DMS153 treated with DMSO at 0.1 percent for 48 hours (cell line): ENCODE data around the gene RPLP2.

Source experiments
- DNase-seq: peaks from one replicate; lab custom pipeline; 2025; ENCODE audit not compliant: unreplicated experiment; lab: John Stamatoyannopoulos, UW

The RPLP2 gene

DNA sequence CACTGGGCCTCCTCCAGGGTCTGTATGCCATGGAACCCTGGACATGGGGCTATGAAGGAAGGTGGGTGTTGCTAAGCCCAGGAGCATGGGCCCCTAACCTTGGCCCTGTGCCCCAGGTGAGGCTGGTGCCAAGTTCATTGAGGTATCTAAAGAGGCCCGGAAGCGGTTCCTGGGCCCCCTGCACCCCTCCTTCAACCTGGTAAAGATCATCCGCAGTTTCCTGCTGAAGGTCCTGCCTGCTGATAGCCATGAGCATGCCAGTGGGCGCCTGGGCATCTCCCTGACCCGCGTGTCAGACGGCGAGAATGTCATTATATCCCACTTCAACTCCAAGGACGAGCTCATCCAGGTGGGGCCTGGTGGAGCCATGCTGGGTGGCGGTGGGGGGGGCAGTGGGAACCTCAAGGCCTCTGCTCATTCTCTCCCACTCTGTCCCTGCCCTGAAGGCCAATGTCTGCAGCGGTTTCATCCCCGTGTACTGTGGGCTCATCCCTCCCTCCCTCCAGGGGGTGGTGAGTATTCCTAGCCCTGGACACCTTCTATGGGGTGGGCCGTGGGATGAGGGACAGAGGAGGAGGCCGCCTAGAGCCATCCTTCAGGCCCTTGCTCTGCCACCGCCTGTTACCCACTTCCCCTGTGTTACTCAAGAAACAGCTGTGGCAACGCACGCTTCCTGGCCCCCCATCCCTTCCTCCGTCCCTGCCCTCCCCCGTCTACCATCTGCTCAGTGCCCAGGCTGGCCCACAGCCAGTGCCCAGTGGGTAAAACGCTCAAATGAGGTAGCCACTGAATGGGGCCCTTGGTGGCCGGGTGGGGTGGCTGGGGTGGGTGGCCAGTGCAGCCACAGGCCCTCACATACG, 12.0 kb downstream of the RPLP2 start:
- no peak for DNase-seq

DNA sequence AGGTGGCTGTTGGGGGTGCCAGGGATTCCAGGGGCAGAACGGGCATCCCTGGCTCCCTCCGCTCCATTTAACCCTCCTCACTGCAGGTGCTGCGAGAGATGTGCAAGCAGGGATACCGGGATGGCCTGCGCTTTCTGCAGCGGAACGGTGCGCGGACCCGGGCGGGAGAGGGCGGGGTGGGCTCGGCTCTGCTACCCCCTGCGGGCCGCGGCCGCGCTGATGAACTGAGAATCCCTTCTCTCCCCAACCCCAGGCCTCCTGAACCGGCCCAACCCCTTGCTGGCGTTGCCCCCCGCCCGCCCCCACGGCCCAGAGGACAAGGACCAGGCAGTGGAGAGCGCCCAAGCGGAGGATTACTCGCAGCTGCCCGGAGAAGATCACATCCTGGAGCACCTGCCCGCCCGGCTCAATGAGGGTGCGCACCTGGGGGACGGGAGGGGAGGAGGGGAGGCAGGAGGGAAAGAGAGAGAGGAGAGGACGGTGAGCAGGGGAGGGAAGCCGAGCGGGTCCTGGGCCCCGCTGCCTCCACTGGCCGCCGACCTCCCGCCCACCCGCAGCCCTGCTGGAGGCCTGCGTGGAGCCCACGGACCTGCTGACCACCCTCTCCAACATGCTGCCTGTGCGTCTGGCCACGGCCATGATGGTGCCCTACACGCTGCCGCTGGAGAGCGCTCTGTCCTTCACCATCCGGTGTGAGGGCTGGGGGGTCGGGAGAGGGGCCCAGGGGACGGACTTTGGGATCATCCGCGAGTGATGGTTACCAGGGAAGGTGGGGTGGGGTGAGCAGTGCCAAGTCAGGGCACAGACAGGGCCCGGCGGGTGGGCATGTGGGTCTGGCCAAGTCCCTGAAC, 13.9 kb downstream of the RPLP2 start:
- DNase-seq = peak; percentile 23

DNA sequence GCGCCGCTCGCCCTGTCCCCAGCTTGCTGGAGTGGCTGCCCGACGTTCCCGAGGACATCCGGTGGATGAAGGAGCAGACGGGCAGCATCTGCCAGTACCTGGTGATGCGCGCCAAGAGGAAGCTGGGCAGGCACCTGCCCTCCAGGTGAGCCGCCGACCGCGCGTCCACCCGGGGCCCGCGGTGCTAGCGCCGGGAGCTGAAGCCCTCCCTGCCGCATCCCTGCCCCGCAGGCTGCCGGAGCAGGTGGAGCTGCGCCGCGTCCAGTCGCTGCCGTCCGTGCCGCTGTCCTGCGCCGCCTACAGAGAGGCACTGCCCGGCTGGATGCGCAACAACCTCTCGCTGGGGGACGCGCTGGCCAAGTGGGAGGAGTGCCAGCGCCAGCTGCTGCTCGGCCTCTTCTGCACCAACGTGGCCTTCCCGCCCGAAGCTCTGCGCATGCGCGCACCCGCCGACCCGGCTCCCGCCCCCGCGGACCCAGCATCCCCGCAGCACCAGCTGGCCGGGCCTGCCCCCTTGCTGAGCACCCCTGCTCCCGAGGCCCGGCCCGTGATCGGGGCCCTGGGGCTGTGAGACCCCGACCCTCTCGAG, 14.6 kb downstream of the RPLP2 start:
- peak; percentile 83 for DNase-seq

DNA sequence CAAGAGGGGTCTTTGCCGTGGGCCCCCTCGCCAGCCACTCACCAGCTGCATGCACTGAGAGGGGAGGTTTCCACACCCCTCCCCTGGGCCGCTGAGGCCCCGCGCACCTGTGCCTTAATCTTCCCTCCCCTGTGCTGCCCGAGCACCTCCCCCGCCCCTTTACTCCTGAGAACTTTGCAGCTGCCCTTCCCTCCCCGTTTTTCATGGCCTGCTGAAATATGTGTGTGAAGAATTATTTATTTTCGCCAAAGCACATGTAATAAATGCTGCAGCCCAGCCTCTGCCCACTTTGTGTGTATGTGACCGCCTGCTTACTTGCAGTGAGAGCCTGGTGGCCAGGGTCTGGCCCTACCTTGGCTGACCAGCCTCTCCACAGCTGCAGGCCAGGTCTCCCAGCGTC, 15.2 kb downstream of the RPLP2 start:
- no peak for DNase-seq

DNA sequence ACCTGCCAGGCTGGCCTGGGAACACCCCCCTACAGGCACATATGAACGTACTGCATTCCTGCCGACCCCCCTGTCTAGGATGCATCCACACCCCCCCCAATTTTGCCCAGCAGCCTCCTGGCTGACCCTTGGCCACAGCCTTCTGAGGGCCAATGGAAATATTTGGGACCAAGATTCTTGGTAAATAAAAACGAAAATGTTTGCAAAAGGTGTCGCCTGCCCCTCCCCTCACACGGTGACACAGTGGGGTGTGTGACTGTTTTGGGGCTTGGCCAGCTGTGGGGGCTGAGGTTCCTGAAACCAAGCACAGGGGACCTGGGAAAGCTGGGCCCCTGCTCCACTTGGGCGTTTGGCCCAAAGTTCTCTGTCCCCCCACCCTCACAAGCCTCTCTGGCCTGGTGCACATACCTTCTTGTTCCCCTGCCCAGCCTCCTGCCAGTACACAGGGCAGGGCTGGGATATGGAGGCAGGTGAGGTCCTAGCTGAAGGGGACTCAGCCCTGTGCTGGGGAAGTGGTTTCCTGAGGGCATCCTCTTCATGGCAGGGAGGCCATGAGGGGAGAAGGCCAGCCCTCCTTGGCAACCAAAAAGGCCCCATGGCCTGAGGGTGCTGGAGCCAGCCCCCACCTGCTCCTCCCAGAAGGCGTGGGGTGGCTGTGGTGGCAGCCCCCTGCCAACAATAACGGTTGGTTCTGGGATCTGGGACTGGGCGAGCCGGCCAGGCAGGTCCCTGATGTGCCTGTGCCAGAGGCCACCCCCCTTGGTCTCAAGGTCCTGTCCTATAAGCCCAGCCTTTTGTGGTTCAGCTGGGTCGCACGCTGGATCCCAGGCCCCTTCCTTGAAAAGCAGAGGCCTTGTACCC, 15.8 kb downstream of the RPLP2 start:
- no peak for DNase-seq

DNA sequence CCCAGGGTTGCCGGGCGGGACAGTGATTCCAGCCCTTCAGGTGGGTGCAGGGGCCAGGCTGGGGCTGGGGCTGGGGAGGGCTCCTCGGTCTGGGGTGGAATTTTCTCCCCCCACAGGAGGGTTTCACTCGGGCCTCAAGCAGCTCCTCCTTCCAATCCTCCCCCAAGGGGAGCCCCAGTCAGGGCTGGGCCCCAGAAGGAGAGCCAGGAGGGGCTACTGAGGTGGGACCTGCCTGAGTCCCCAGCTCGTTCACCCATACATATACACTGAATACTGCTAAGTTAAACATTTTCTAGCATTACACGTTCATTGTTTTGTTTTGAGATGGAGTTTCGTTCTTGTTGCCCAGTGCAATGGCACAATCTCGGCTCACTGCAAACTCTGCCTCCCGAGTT, 16.5 kb downstream of the RPLP2 start:
- no peak for DNase-seq

DNA sequence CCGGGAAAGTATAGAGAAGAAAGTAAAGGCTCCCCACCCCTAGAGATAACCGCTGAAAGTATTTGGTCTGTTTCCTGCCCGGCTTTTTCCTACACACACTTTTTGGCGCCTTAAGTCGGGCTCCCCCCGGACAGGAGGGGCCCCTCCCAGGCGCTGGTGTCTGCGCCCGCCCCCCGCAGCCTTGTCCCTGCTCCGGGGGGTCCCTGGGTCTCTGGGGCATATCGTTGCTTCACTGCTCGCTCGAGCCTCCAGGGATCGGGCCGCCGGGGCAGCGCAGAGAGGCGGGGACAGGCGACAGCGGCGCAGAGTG, 17.0 kb downstream of the RPLP2 start:
- no peak for DNase-seq

DNA sequence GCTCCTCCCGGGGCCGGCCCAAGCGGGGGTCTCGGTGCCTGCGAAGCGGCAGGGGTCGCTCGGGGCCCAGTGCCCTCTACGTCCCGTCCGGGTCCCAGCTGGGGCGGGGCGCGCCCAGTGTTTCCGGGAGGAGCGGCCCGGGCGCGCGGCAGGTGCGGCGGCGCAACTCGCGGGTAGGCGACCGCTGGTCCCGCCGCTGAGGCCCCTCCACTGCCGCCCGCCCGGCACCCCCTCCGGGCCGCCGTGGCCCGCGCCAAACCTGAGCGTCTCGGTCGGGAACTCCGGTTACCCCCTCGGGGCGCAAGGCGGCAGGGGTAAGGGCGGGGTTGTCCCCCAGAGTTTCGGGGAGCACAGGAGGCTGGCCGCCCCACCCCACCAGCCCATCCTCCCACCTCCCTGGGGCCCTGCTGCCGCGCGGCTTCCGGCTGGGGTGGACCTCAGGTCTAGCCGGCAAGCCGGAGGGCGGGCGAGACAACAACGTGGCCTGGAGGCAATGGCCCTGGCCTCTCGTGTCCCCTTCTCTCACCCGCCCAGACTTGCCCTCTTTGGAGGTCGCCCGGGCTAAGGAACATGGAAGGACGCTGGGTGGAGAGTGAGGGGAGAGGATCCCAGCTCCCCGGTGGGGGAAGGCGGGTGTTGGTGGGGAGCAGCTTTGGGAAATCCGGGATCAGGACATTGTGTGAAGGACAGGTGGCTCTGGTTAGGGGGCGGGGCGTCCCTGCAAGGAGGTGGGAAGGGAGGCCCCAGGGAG, 17.6 kb downstream of the RPLP2 start:
- DNase-seq = peak; percentile 22

DNA sequence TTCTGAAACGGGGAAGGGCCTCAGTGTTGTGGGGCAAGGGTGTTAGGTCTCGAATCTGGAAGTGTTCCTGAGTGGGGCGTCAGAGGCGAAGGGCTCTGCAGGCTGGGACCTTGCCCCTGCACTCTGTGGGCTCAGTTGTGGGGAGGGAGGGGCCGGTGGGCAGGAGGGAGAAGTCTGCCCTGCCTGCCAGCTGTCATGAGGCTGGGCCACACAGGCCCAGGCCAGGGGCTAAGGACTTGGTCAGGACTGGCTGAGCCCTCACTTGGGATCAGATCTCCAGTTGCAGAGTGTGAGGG, 18.1 kb downstream of the RPLP2 start, which contains the start of gene CRACR2B:
CRACR2B (plus strand) TSS at position 23 of the 296 bp plus-strand sequence. CDS start 689 bp downstream, outside the sequence.
- no peak for DNase-seq

DNA sequence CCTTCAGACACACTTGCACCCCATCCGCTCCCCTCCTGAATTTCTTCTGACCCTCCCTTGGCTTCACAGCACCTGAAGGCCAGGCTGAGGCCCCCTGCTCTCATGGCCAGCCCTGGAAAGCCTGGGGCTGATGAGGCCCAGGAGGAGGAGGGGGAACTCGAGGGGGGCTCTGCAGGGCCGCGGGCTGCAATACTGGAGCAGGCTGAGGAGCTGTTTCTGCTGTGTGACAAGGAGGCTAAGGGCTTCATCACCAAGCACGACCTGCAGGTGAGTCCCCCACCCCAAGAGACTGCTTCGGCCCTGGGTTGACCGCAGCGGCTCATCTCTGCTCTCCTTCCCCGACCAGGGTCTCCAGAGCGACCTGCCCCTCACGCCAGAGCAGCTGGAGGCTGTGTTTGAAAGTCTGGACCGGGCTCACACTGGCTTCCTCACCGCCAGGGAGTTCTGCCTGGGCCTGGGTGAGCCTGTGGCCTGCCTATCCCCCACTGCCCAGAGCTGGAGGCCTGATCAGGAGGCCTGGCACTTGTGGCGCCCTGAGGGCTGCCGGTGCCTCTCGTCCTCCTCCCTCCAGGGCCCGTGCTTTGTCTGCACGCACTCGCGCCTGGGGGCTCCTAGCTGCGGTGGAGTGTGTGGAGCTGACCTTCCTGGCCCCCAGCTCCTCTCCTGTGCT, 18.9 kb downstream of the RPLP2 start:
- DNase-seq = no peak

DNA sequence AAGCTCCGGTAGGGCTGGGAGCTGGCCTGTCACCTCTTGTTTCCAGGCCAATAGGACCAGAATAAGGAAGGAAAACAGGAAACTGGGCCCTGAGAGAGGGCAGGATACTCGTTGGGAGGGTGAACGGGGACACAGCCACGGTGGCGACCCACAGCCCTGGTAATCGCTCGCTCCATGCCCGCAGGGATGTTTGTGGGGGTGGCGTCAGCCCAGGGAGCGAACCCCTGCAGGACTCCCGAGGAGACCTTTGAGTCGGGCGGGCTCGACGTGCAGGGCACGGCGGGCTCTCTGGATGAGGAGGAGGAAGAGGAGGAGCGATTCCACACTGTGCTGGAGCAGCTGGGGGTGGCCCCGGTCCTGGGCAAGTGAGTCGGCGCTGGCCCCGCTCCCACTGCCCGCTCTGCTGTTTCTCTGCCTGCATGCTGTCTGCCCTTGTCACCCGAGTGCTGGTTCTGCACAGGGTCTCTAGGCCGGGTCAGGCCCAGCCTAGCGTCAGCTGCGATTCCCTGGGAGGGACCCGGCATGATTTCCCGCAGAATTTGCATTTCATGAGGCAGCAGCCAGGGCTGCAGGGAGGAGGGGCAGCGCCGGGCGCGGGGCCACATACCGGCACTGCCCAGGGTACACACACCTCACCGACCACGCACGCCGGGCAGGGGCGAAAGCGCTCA, 19.5 kb downstream of the RPLP2 start:
- DNase-seq = peak; percentile 36

DNA sequence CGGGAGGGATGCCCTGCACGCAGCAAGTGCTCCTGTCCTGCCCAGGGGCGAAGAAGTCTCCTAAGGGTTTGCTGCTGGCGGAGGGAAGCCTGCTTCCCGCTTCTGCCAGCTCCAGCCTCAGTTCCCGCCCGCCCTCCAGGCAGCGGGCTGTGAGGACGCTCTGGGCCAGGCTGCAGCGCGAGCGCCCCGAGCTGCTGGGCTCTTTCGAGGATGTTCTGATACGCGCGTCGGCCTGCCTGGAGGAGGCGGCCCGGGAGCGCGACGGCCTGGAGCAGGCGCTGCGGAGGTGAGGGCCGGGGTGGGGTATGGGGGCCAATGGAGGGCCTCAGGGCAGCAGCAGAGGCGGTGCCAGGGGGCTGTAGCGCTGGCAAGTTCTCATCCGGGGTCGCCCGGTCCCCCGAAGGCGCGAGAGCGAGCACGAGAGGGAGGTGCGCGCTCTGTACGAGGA, 20.1 kb downstream of the RPLP2 start:
- DNase-seq = no peak

DNA sequence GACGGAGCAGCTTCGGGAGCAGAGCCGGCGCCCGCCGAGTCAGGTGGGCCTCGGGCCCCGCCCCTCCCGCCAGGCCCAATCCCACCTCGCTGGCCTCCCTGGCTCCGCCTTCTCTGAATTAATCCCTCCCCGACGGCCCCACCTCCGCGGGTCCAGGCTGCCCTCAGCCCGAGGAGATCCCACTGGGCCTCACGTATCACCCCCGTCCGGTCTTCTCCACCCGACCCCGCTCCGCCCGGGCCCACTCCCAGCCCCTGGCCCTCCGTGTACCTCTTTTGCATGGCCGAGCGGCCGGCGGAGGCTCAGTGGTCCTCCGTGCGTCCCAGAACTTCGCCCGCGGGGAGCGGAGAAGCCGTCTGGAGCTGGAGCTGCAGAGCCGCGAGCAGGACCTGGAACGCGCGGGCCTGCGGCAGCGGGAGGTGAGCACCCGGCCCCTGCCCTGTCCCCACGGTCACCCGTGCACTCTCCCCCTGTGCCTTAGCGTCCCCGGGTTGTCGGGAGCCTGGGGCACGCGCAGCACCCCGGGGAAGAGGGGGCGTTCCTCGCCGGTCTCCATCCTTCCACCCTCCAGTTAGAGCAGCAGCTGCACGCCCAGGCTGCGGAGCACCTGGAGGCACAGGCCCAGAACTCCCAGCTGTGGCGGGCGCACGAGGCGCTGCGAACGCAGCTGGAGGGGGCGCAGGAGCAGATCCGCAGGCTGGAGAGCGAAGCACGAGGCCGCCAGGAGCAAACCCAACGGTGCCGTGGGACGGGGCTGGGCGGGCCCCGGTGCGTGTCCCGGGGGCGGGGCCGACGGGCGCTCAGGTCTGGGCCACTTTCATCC, 20.7 kb downstream of the RPLP2 start:
- peak; percentile 83 for DNase-seq

DNA sequence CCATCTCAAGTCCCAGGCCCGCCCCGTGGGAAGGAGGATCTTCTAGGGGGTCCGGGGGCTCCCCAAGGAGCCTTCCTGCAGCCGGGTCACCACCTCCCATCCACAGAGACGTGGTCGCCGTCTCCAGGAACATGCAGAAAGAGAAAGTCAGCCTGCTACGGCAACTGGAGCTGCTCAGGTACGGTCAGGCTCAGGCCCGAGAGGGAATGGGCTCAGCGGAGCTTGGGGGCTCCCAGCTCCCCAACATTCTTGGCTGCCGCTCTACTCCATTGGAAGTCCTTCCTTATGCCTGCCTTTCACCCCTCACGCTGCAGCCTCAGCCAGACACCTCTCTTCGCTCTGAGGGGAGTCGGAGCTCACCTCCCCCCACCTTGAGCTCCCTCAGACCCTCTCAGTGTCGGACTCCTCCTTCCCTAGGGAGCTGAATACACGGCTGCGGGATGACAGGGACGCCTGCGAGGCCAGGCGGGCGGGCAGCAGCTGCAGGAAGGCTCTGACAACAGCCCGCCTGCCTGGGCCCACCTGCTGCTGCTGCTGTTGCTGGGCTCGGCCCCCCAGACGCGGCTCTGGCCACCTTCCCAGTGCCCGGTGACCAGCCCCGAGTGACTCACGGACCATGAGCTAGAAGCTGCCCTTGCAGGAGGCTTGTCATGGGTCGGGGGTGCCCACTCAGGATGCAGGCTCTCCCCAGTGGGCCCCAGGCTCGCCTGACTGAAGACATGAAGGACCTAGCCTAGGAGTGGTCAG, 21.5 kb downstream of the RPLP2 start:
- no peak for DNase-seq

DNA sequence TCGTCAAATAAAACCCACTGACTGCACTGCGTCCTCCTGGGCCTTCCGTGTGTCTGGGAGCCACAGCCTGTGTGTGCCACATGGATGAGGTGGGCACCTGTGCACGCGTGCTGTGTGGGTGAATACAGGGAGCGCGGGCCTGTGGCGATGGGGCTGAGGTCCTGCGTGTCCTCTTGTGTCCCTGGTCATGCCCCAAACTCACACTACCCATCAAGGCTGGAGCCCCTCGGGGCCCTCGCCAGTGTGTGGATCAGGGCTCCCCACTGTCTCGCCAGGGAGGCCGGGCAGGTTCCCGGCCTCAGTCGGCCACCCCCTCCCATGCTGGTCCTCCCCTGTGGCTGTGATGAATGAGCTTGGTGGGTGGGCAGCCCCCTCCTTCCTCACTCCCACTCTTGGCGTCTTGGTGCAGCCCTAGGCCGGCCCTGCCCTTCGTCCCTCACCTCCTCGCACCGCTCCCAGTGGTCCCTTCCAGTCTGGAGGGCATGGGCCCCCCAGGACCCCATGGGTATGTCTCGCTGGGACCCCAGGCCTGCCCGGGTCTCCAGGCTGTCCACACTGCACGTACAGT, 22.3 kb downstream of the RPLP2 start:
- DNase-seq = no peak

DNA sequence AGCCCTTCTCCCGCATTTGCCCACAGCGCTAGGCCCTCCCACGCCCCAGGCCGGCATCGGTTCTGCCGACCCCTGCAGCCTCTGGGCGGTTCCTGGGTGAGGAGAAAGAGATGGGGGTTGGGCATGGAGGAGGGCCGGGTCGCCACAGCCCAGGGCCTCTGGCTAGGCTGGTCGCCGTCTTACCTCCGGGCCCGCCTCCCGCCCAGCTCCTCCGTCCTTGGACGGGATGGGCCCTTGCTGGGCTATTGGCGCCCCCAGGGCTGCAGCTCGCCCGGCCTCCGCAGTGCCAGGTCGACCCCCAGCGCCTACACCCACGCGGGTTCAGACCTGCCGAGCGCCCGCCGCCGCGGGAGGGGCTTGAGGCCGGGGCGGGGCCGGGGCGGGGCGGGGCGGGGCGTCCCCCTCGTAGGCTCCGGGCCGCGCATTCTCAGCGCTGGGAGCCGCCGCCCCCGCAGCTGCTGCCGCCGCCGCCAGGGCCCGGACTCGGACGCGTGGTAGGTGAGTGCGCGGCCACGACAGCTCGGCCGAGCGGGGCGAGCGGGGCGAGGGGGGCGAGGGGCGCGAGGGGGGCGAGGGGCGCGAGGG, 22.9 kb downstream of the RPLP2 start, which contains the start of gene CD151:
CD151 (plus strand) TSS at position 424 of the 585 bp plus-strand sequence. CDS start 3,118 bp downstream, outside the sequence.
- DNase-seq = peak; percentile 15
